HG02884 (cell line): ENCODE measurements around the gene PANK1.
"Not testable (repeated sequence)": the region's sequence is repeated elsewhere in the genome, so short reads cannot be mapped to it uniquely, and the experiment has no call there.

Source experiments
- ATAC-seq: cut with Tn5 transposase; IDR thresholded peaks from one replicate; pipeline ENCODE4 v1.9.1; 2021; ENCODE audit warnings: mild to moderate bottlenecking, moderate library complexity; ENCODE audit not compliant: unreplicated experiment

The PANK1 gene

DNA sequence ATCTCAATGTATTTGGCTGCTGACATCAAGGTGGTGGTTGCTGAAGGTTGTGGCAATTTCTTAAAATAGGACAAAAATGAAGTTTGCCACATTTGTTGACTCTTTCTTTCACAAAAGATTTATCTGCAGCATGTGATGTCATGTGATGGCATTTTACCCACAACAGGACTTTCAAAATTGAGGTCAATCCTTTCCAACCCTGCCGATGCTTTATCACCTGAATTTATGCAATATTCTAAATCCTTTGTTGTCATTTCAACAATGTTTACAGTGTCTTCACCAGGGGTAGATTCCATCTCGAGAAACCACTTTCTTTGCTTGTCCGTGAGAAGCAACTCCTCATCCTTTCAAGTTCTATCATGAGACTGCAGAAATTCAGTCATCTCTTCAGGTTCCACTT lies 69.0 kb downstream of the PANK1 start:
- ATAC-seq: no peak

DNA sequence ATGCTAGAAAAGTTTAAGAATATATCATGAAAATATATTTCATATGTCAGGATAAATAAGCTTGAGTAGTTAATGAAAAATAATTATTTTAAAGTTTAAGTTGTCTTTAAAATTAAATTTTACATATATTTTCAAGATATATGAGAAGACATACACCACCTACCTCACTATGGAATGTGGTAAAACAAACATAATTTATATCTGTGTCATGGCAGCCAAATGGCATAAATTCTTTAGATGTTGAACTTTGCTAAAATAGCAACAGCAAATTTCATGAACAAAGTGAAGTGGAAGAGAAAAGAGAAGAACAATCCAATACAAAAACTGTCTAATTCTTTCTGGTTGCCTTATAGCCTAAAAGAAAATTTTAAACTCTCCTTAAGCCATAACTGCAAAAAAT lies 70.0 kb downstream of the PANK1 start:
- no peak for ATAC-seq

DNA sequence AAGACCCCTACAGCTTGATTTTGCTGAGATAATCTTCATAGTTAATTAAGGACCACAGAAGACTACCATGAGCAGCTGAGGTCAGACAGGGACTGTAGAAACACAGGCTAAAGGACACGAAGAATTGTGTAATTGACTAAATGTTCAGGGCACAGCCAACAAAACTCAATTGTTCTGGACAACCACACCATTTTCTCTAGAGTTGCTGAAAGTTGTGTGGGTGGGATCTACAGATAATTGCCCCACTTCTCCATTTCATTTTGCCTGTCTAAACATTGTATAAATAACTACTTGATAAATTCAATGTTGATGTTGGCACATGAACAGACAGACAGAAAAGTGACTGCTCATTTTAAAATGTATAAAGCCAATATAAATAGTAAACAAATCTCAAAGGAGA lies 70.7 kb downstream of the PANK1 start:
- no peak for ATAC-seq

DNA sequence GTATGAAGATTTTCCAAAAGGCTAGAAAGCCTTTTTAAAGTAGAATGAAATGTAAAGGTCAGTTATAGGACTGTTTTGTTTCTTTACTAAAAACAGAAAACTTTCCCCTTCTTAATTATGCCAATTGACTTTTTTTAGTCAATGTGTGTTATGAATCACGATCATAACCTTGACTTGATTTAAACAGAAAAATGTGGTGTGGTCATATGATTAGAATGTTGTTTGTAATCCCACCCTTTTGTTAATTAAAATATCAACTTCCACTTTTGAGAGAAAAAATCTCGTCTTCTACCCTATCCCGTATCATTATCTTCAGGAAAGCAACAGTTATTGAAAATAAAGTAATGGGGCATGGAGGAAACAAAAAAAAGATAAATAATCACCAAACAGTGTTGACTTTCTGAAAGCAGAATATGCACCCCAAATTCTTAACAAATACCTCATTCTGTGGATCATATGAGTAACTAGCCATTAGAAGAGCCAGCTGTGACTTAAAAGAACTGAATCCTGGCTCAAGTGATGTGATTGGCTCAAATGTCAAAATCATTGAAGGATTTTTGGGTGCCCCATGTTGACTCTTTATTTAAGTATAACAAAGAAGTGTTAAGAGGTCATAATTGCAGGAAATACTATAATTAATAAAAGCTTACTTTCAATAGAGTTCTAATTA lies 77.3 kb downstream of the PANK1 start:
- ATAC-seq: no peak

DNA sequence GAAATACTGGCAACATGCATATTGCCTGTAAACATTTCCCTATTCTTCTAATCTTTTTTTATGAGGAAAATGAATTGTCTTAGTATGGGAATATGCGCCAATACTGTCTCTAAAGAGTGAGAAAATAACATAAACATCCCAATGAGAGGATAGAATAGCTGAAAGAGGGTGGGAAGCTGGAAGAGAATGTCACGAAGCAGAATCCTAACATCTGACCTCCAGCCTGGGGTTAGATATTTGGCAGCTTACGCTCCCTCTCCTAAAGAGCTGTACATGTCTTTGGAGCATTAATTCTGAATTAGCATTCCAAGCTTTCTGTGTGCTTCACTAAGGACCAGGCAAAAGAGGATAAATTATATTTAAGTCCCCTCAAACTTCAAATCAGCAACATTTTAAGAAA lies 78.0 kb downstream of the PANK1 start:
- no peak for ATAC-seq

DNA sequence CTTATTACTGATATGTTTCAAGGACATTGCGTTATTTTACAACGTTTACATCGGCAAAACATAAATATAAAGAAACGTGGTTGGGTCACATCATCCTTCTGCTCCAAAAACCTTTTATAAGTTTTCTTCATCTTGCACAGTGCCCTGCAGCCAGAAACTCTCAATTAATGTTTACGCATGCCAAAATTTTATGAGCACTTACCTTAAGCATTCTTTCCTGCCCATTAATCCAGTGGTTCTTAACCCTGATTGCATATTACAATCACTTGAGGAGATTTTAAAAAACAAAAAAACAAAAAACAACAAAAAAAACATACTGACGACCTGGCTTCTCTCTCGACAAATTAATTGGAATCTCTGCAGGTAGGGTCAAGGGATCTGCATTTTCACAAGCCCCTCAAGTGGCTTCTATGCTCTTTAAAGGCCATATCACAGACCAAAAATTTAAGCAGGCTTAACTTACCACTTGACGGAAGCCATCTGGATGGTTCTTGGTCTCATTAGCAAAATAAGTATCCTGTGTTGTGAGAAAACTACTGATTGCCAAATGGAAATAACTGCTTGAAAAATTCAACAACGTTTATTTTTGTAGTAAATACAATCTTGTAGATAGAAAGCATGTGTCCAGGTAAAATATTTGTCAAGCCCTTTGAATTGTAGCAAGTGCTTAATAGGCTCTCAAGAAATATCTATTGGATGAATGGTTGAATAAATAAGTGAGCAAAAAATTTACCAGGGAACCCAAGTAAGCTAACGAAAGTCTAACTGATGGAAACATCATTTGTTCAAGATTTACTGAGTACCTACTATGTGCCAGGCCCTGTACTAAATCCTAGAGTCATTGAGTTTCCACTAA lies 78.7 kb downstream of the PANK1 start:
- ATAC-seq: no peak

DNA sequence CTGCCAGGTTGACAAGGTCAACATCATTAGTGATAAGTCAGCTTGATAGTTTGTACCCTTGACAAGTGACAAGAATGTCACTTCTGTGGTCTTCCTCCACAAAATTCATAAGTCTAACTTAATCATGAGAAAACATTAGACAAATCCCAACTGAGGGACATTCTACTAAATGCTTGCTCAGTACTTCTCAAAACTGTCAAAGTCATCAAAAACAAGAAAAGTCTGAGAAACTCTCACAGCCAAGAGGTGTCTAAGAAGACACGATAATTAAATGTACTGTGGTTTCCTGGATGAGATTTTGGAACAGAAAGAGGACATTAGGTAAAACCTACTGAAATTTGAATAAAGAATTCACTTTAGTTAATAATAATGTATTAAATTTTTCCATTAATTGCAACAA lies 79.9 kb downstream of the PANK1 start:
- no peak for ATAC-seq

DNA sequence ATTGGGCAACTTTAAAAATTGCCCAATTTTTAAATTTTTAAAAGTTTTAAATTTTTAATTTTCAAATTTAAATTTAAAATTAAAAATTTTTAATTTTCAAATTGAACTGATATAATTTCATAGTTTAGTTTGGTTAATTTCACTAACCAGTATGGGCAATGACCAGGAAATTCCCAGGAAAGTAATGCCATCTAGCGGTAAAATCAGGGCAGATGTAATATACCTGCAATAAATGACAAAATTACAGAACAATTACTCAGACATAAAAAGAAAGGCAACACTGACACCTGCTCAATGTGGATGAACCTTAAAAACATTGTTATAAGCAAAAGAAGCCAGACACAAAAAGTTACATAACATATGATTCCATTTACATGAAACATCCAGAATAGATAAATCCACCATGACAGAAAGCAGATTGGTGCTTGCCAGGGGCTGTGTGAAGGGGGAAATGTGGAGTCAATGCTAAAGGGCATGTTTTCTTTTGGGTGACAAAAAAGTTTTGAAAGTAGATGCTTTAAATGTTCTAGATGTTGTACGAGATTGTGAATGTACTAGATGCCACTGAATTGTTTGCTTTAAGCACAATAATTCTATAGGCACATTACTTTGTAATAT lies 81.1 kb downstream of the PANK1 start:
- no peak for ATAC-seq

DNA sequence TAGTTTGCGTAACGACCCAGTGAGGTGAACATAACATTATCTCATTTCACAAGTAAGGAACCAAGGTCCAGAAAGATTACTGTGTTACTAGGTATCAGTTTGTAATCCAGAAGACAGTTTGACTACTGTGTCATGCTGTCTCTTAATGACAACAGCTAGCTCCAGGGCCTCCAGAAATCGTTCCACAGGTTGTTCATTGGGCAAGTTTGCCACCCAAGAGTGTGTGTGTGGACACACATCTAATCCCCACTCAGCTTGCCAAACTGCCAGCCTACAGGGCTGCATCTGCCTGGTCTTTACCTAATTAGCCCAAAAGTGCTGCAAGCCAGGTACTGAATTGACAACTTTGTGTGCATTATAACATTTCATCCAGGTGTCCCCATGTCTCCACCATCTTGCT lies 81.7 kb downstream of the PANK1 start:
- no peak for ATAC-seq

DNA sequence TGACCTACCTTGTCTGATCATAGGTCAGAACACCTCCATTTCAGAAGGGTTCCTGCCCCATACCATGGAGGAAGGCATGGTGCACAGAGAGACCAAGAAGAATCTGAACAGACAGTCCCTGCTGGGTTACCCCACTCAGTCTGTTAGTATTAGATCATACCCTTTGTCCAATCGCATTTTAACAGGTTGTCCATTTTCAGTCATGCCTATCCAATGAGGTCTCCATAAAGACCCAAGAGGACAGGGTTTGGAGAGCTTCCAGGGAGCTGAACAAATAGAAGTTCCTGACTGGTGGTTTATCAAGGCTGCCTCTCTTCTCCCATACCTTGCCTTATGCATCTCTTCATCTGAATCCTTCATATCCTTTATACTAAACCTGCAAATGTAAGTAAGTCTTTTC lies 88.4 kb downstream of the PANK1 start:
- no peak for ATAC-seq

DNA sequence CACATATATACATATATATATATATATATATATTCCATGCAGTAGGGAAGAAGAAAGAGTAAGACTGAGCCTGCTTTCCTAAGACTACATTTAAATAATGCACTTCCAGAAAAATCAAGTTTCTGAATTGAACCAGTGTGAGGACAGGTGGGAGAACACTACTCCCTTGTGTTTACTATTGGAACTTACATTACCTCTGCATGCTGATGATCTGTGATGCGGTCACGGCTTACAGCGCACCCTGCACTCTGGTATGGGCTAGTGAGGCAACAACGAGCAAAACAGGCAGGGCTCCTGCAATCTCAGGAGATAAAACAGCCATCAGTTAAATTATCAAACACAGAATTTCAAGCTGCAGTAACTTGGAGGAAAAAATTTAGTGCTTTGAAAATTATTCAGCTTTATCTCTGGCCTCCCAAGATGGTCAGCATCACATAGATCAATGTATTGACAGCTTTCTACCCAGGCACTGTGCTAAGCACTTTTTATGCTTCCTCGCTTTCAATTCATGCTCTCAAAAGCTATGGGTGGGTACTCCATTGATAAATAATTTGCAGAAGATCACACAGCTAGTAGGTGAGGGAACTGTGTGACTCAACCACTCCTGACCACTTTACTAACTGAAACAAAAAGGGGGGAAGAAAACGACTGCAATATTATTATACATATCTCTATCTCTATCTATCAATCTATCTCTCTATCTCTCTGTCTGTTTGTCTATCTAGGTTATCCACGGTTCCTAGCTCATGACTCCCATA lies 89.2 kb downstream of the PANK1 start:
- no peak for ATAC-seq

DNA sequence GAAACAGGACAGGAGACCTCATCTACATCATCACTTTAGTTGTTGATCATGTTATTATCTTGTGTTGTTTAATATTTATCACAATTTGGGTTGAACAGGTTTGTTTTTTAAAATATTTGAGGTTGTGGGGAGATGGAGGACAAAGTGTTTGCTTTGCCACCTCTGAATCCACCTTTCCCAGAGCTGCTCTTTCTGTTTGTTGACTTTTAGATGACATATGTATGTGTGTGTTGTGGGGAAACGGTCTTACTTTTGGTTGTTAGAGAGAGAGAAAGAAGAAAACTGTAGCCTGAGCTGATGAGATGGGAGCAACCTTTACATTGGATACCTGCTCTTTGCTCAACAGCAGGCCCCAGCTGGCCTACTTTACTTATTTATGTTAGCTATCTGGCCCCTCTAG lies 90.6 kb downstream of the PANK1 start:
- no peak for ATAC-seq

DNA sequence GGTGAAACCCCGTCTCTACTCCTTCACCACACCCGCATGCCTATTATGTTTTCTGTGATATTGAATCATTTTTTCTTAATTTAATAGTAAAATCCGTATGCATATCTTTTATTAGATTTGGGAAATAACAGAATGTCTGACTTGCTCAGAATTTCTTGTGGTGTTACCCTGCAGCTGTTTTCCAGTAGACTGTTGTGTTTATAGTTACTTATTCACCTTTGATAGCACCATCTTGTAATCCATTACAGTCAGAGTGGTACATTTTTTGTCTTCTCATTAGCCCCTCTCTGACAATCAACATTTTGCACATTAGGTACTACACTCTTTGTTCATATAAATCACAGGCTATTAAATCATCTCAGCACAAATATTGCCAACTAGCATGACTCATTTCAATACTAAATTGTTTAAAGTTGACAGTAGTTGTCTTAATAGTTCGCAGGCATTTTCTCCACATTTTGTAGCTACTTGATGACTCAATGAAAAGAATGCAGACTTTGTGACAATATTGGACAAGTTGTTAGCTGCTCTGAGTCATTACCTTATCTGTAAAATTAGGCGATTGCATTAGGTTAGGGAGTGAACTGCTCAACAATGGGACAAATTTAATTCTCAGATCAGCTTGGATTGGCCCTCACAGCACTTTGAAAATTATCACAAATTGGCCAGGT lies 91.8 kb downstream of the PANK1 start:
- ATAC-seq: no peak

DNA sequence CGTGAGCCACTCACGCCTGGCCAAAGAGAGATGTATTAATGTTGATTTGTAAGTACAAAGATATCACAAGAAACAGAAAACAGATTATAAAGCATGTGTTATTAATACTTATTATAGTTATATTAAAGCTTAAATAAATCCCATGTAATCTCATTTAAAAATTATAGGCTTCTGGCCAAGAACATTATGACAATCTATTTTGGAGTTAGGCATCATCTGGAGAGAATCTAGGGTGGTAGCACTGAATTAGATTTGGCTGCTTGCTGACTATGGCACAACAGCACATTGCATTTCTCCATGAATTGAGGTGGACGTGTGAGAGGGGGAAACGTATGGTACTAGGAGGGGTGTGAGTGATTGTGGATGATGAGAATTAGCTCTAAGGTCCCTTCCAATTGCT lies 92.8 kb downstream of the PANK1 start:
- ATAC-seq: no peak

DNA sequence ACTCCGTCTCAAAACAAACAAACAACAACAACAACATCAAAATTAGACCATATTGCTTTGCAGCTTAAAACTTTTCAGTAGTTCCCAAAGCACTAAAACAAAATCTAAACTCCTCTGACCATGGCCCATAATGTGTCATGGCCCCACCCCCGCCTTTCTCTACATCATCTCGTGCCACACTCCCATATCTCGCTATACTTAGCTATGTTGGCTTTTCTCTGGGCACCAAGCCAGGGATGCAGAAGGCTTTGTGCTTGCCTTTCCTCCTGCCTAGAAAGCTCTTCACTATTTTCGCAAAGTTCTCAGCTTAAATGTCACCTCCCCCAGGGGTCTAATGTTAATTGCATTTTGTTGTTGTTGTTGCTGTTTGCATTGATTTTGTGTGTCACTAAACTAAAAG lies 94.5 kb downstream of the PANK1 start:
- ATAC-seq: no peak

DNA sequence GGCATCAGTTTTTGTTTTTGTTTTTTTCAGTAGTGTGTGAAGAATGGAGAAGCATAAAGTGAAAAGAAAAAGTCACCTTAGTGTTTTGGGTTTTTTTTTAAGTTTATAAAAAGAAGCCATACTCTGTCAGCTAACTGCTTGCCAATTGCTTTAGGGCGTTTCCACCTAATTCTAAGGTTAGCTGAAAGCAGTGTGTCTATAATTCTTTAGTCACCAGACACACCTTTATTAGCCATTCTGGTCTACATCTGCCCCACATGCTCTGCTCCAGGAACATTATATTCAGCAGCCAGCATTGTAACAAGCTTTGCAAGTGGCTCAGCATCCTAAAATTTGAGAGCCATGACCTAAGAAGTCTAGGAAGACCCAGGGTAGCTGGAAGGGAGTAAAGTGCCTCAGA lies 95.5 kb downstream of the PANK1 start:
- no peak for ATAC-seq

DNA sequence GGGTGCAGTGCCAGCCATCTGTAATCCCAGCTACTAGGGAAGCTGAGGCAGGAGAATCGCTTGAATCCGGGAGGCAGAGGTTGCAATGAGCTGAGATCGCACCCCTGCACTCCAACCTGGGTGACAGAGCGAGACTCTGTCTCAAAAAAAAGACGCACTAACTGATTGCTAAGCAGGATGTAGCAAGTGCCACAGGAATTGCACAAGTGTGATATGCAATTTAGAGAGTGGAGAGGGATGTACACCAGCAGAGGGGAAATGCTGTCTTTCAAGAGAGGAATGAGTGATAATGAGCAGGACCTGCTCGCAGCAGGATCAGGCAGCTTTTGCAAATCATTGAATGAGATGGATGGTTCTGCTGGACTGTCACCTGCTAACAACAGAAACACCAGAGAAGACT lies 96.4 kb downstream of the PANK1 start:
- ATAC-seq: no peak

DNA sequence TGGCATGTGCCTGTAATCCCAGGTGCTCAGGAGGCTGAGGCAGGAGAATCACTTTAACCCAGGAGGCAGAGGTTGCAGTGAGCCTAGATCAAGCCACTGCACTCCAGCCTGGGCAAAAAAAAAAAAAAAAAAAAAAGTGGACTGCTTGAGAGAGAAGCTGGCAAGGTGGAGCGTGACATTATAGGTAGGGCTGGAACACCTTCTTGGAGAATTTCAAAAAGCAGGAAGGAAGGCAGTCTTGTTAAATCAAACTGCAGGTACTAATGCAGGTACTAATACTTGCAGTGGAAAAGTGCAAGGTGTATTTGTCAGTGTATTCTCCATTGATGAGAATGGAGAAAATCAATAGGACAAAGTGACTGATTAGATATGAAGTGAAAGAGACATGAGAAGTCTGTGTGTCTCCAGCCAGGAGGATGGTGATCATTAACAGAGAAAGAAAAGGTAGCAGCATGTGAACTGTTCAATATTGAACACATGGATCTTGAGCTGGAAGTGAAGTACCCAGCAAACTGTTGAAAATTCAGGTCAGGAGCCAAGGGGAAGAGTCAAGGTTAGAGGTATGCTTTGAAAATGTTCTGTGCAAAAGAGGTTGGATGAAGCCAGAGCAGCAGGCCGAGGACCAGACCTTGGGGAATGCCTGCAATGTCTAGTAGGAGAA lies 97.1 kb downstream of the PANK1 start:
- ATAC-seq: no peak

DNA sequence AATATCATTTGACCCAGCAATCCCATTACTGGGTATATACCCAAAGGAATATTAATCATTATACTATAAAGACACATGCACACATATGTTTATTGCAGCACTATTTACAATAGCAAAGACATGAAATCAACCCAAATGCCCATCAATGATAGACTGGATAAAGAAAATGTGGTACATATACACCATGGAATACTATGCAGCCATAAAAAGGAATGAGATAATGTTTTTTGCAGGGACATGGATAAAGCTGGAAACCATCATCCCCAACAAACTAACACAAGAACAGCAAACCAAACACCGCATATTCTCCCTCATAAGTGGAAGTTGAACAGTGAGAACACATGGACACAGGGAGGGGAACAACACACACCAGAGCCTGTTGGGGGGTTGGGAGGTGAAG lies 98.4 kb downstream of the PANK1 start:
- not testable (repeated sequence) for ATAC-seq

DNA sequence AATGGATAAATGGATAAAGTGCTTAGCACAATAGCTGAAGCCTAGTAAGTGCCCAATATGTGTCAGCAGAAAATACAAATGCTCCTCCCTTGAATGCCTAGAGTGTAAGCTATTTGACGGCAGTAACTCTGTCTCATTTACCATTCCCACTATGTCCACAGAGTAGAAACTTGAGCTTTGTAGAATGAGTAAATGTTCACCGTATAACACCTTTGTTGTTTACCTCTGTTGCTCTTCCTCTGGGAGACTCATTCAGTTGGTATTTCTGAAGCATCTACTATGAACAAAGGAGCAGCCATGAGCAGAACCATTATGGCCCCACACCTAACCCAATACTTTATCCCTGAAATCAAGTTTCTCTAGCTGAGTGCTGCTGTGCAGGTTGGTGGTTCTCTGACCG lies 101.2 kb downstream of the PANK1 start:
- no peak for ATAC-seq
